Keratinocyte (primary cell): ENCODE results near the gene DOC2A. TPM values are rescaled to one million over a fixed set of nuclear protein-coding genes. Genes with fewer than 3 reads are reported as not detected.

Source experiments
- DNase-seq: peaks from one replicate; pipeline ENCODE4 v3.0.0-alpha.2; 2011; ENCODE audit warnings: low read depth, missing footprints, low spot score
- FAIRE-seq: peaks from 2 replicates; lab custom pipeline; 2011; peaks lifted over from hg19 to GRCh38; lab: Jason Lieb, UNC
- H2AFZ ChIP-seq: 2 replicates; pipeline ENCODE4 v1.6.0; 2012; ENCODE audit warnings: low read length, control low read depth, inconsistent platforms; ENCODE audit not compliant: control insufficient read depth
- H3K27ac ChIP-seq: 2 replicates; pipeline ENCODE4 v1.5.1; 2011; ENCODE audit warnings: low read length; ENCODE audit not compliant: control insufficient read depth, insufficient read depth
- H3K27me3 ChIP-seq: 3 replicates; pipeline ENCODE4 v1.6.0; 2011; ENCODE audit warnings: low read length; ENCODE audit not compliant: control insufficient read depth, insufficient read depth; ENCODE audit errors: extremely low read depth
- H3K36me3 ChIP-seq, 2 experiments: 2 replicates in 1 of 2; 3 replicates in 1 of 2; pipeline ENCODE4 v1.5.1; 2011; ENCODE audit warnings: low read length in 2 of 2, mild to moderate bottlenecking in 1 of 2; ENCODE audit not compliant: control insufficient read depth in 2 of 2, insufficient read depth in 2 of 2; ENCODE audit errors: extremely low read depth in 1 of 2
- H3K4me1 ChIP-seq: 3 replicates; pipeline ENCODE4 v1.5.1; 2011; ENCODE audit warnings: low read length; ENCODE audit not compliant: control insufficient read depth, insufficient read depth; ENCODE audit errors: extremely low read depth
- H3K4me2 ChIP-seq: 3 replicates; pipeline ENCODE4 v1.6.0; 2011; ENCODE audit warnings: low read depth, low read length; ENCODE audit not compliant: control insufficient read depth, insufficient read depth; ENCODE audit errors: extremely low read depth
- H3K4me3 ChIP-seq, 3 experiments: fragments of 200-600 bp in 1 of 3; sonication (generic) in 1 of 3; 2 replicates in 2 of 3; 3 replicates in 1 of 3; pipeline ENCODE4 v1.5.1; 2011 to 2016; ENCODE audit warnings: low read length in 3 of 3, mild to moderate bottlenecking in 3 of 3, control low read depth in 2 of 3, inconsistent platforms in 1 of 3, low read depth in 1 of 3, mixed read lengths in 1 of 3, mixed run types in 1 of 3, moderate library complexity in 1 of 3; ENCODE audit not compliant: control insufficient read depth in 2 of 3, insufficient read depth in 2 of 3; ENCODE audit errors: extremely low read depth in 1 of 3
- H3K79me2 ChIP-seq: 2 replicates; pipeline ENCODE4 v1.6.0; 2012; ENCODE audit warnings: low read length; ENCODE audit not compliant: control insufficient read depth, insufficient read depth
- H3K9ac ChIP-seq: 3 replicates; pipeline ENCODE4 v1.6.0; 2011; ENCODE audit warnings: low read length; ENCODE audit not compliant: control insufficient read depth, insufficient read depth; ENCODE audit errors: extremely low read depth
- H3K9me1 ChIP-seq: 3 replicates; pipeline ENCODE4 v1.6.0; 2011; ENCODE audit warnings: low read length; ENCODE audit not compliant: control insufficient read depth, insufficient read depth; ENCODE audit errors: extremely low read depth
- H3K9me3 ChIP-seq: 2 replicates; pipeline ENCODE4 v1.5.1; 2012; ENCODE audit warnings: low read depth, low read length; ENCODE audit not compliant: control insufficient read depth
- H4K20me1 ChIP-seq: 3 replicates; pipeline ENCODE4 v1.6.0; 2011; ENCODE audit warnings: low read length; ENCODE audit not compliant: control insufficient read depth, insufficient read depth; ENCODE audit errors: extremely low read depth
- CTCF ChIP-seq, 3 experiments: IDR thresholded peaks in 1 of 3; conservative IDR thresholded peaks in 1 of 3; optimal IDR thresholded peaks in 1 of 3; 2 replicates in 2 of 3; 3 replicates in 1 of 3; pipeline versions ENCODE3 to v1.5.1; 2011; ENCODE audit warnings: low read length in 3 of 3, mild to moderate bottlenecking in 3 of 3, moderate library complexity in 2 of 3, control low read depth in 1 of 3, inconsistent platforms in 1 of 3; ENCODE audit not compliant: insufficient read depth in 2 of 3; ENCODE audit errors: extremely low read depth in 1 of 3
- EZH2 ChIP-seq: IDR thresholded peaks from one replicate; pipeline ENCODE4 v1.6.1; 2012; ENCODE audit warnings: inconsistent platforms, mild to moderate bottlenecking, low read length, moderate library complexity
- dilution Hi-C: fragments of 300-500 bp; cut with MboI; formaldehyde crosslinking; loops from one replicate; pipeline ENCODE4 v1.7.0; 2020; ENCODE audit warnings: low sequenced_read_pairs; ENCODE audit not compliant: extremely low pct_ligation_motif_present
- polyA plus RNA-seq, 5 experiments: library from polyadenylated mRNA; depleted of rRNA in 3 of 5; stranded (reverse) in 3 of 5; stranded (forward) in 1 of 5; unstranded in 1 of 5; fragments of >200 nt; gene quantifications; 1 replicate in 1 of 5; 2 replicates in 3 of 5; 3 replicates in 1 of 5; pipeline versions ENCODE4 v1.2.1 to v1.2.3, GENCODE V29; 2011 to 2012; ENCODE audit warnings: missing spikeins in 2 of 5, low read depth in 1 of 5, low replicate concordance in 1 of 5

Gene DOC2A
- polyA plus RNA-seq, 1 donor (not counting 4 experiments of a cell fraction or from before 2014, with no cell fraction given) = 0.26 TPM

- Histone ChIP-seq H2AFZ (no peak overlapping the region), H3K27ac (no peak overlapping the region), H3K4me1 (peaks cover 3% of the 10 kb centered on the region), H3K4me3 (no peak overlapping the region), H3K36me3 (peaks cover 8 to 10% of the 10 kb centered on the region in 2 experiments), H3K9me1 (no peaks in the 10 kb centered on the region), H3K4me2 (no peak overlapping the region), H3K9ac (no peak overlapping the region), H3K79me2 (no peaks in the 10 kb centered on the region), H3K27me3 (peaks cover 21% of the 10 kb centered on the region), H4K20me1 (no peaks in the 10 kb centered on the region), H3K9me3 (no peaks in the 10 kb centered on the region)
- DNase-seq (no peak), FAIRE-seq (no peak)
- dilution Hi-C loops = no loop called here
- TF ChIP-seq EZH2 (no peak), CTCF (optimal IDR thresholded peaks at IDR 0.05 in 1 of 3, IDR thresholded peaks at IDR 0.05 in 1 of 3, conservative IDR thresholded peaks at IDR 0.05 in 1 of 3; ENCODE audit: extremely low read depth in 1 of 3, insufficient read depth in 2 of 3, low read length in 3 of 3) (no peak)
These were observed 4.0 kb downstream of the DOC2A start for GRCh38 chr16:30006659-30007377.

DNA sequence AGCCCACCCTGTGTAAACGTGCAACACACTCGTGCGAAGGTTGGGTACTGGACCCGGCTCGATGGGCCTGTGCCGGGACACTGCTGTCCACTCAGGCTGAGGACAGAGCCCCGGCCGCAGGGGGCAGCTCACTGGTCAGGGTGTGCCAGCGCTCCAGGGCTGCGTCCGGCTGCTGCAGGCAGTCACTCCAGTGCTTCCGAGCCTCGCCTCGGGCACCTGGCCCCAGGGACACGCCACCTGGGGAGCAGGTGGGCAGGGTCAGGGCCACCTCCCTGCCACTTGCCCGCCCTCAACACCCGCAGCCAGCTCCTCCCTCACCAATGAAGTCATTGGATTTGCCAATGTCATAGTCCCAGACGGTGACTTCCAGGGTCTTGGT lies 4.7 kb downstream of the DOC2A start:
- Histone ChIP-seq H3K27ac (no peak overlapping the region), H2AFZ (no peak overlapping the region), H3K4me2 (no peak overlapping the region), H3K4me1 (peaks cover 3% of the 10 kb centered on the region), H4K20me1 (no peaks in the 10 kb centered on the region), H3K79me2 (no peaks in the 10 kb centered on the region), H3K9me3 (no peaks in the 10 kb centered on the region), H3K4me3 (no peak overlapping the region), H3K36me3 (peaks cover 8 to 14% of the 10 kb centered on the region in 2 experiments), H3K27me3 (peaks cover 16% of the 10 kb centered on the region), H3K9ac (no peak overlapping the region), H3K9me1 (no peaks in the 10 kb centered on the region)
- no peak for FAIRE-seq
- DNase-seq = no peak
- dilution Hi-C loops = no loop called here
- TF ChIP-seq EZH2 = no peak
- no peak for TF ChIP-seq CTCF (optimal IDR thresholded peaks at IDR 0.05 in 1 of 3, IDR thresholded peaks at IDR 0.05 in 1 of 3, conservative IDR thresholded peaks at IDR 0.05 in 1 of 3; ENCODE audit: extremely low read depth in 1 of 3, insufficient read depth in 2 of 3, low read length in 3 of 3)
